ENCODE data around the gene RPS26. TPM values are rescaled to one million over a fixed set of nuclear protein-coding genes. Genes with fewer than 3 reads are reported as not detected.
A peak's percentile ranks its signal among the peaks of the same experiment; 100 is the strongest.

Gene RPS26
- total RNA-seq, 1 experiment from 2014 or later = 60.4 TPM

DNA sequence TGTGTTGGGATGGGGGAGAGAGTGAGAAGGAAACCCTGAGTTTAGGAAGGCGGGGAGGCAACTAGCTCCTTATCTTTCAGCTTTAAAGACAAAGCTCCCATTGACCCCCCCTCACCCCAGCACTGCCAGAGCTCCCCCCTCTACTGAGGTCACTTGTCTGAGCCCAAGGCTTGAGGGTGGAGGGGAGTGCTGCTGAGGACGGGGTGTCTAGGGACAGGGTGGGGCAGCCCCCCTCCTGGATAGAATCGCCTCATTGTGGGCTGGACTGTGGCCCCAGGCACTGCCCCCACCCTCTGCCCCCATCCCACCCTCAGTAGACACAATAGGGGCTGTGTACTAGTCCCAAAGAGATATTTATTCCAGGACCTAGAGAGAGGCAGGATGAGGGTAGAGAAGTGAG, 41.2 kb downstream of the RPS26 start:
- H3K4me3 Mint-ChIP-seq (ENCODE audit: unreplicated experiment) = peak overlapping the region; percentile 89
- ChIA-PET CTCF (interaction anchor here (3.2 kb wide), 1 partner anchor 21 kb away, joined by 12 read pairs; the partner anchor contains the start of gene PA2G4), POLR2A (no interaction called here)
- Histone ChIP-seq H3K27me3 (replicated peaks; ENCODE audit: control insufficient read depth, insufficient read depth, low read length) (no peaks in the 10 kb centered on the region), H3K9me3 (no peaks in the 10 kb centered on the region), H3K4me3 (ENCODE audit: low read depth, low read length) (peak overlapping the region; percentile 74; the same call in 1 of the 2 replicates), H3K36me3 (ENCODE audit: control insufficient read depth, insufficient read depth, low read length) (peaks cover 18% of the 10 kb centered on the region), H3K4me1 (peaks cover 24% of the 10 kb centered on the region)
- no peak for DNase-seq
- H3K4me1 Mint-ChIP-seq (ENCODE audit: low read depth, unreplicated experiment) = peaks cover 22% of the 10 kb centered on the region
- no peaks in the 10 kb centered on the region for H3K9me3 Mint-ChIP-seq (ENCODE audit: unreplicated experiment)
- H3K27ac Mint-ChIP-seq (ENCODE audit: unreplicated experiment) = no peak overlapping the region
- H3K27me3 Mint-ChIP-seq (ENCODE audit: insufficient read depth, unreplicated experiment) = no peaks in the 10 kb centered on the region
- no TSS peak for BruUV-seq (replicated peaks)
- H3K36me3 Mint-ChIP-seq (ENCODE audit: insufficient read depth, unreplicated experiment) = peaks cover 81% of the 10 kb centered on the region
- TF ChIP-seq, protein P1, sequence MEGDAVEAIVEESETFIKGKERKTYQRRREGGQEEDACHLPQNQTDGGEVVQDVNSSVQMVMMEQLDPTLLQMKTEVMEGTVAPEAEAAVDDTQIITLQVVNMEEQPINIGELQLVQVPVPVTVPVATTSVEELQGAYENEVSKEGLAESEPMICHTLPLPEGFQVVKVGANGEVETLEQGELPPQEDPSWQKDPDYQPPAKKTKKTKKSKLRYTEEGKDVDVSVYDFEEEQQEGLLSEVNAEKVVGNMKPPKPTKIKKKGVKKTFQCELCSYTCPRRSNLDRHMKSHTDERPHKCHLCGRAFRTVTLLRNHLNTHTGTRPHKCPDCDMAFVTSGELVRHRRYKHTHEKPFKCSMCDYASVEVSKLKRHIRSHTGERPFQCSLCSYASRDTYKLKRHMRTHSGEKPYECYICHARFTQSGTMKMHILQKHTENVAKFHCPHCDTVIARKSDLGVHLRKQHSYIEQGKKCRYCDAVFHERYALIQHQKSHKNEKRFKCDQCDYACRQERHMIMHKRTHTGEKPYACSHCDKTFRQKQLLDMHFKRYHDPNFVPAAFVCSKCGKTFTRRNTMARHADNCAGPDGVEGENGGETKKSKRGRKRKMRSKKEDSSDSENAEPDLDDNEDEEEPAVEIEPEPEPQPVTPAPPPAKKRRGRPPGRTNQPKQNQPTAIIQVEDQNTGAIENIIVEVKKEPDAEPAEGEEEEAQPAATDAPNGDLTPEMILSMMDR (IDR thresholded peaks at IDR 0.05; ENCODE audit: insufficient read depth in 1 of 2, low read depth in 1 of 2, low read length in 1 of 2, severe bottlenecking in 1 of 2, unreplicated experiment in 1 of 2) = no peak
- intact Hi-C loops (cut with micrococcal nuclease; ENCODE audit: unreplicated experiment) = no loop called here

DNA sequence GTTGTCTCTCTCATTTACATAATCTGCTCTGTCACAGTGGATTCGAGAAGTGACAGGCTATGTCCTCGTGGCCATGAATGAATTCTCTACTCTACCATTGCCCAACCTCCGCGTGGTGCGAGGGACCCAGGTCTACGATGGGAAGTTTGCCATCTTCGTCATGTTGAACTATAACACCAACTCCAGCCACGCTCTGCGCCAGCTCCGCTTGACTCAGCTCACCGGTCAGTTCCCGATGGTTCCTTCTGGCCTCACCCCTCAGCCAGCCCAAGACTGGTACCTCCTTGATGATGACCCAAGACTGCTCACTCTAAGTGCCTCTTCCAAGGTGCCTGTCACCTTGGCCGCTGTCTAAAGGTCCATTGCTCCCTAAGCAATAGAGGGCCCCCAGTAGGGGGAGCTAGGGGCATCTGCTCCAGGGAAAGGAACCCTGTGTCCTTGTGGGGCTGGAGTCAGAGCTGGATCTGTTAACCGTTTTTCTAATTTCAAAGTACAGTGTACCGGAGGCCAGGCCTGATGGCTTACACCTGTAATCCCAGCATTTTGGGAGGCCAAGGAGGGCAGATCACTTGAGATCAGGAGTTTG, 43.3 kb downstream of the RPS26 start:
- TF ChIP-seq, protein P1 (IDR thresholded peaks at IDR 0.05; ENCODE audit: insufficient read depth in 1 of 2, low read depth in 1 of 2, low read length in 1 of 2, severe bottlenecking in 1 of 2, unreplicated experiment in 1 of 2) = peak in 1 of 2 experiments; percentile 14
- ChIA-PET CTCF (interaction anchor here (0.6 to 2.0 kb wide), 6 partner anchors 19 to 111 kb away, joined by 3 to 6 read pairs (median 4); partner anchors contain the start of genes PA2G4, RAB5B and SMARCC2), POLR2A (no interaction called here)
- Mint-ChIP-seq H3K4me3 (ENCODE audit: unreplicated experiment) (no peak overlapping the region), H3K4me1 (ENCODE audit: low read depth, unreplicated experiment) (peaks cover 22% of the 10 kb centered on the region), H3K27me3 (ENCODE audit: insufficient read depth, unreplicated experiment) (no peaks in the 10 kb centered on the region), H3K36me3 (ENCODE audit: insufficient read depth, unreplicated experiment) (peaks cover 85% of the 10 kb centered on the region), H3K9me3 (ENCODE audit: unreplicated experiment) (no peaks in the 10 kb centered on the region), H3K27ac (ENCODE audit: unreplicated experiment) (no peak overlapping the region)
- no peaks in the 10 kb centered on the region for H3K9me3 ChIP-seq
- DNase-seq = peak in 1 of 2 experiments; percentile 44
- H3K4me3 ChIP-seq (ENCODE audit: low read depth, low read length) = no peak overlapping the region
- no peaks in the 10 kb centered on the region for H3K27me3 ChIP-seq (replicated peaks; ENCODE audit: control insufficient read depth, insufficient read depth, low read length)
- BruUV-seq (replicated peaks) = no TSS peak
- peaks cover 19% of the 10 kb centered on the region for H3K36me3 ChIP-seq (ENCODE audit: control insufficient read depth, insufficient read depth, low read length)
- peaks cover 20% of the 10 kb centered on the region for H3K4me1 ChIP-seq
- intact Hi-C loops (cut with micrococcal nuclease; ENCODE audit: unreplicated experiment) = no loop called here

DNA sequence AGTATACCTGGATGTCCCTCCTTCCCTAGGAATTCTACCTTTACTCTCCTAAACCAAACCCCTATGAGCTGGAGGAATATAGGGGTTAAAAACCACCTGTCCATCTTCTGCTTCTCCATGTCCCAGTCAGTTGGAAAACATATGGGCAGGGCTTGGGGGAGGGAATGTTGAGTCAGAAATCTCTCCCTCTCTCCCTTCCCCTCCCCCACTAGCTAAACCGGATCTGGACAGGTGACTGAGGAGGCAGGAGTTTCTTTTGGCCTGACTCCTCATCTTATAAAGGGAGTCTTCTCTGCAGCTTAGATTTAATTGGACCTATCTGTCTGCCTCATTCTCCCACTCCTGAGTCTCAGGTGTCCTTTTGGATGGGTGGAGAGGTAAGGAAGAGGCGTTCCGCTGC, 44.4 kb downstream of the RPS26 start:
- no peaks in the 10 kb centered on the region for H3K27me3 ChIP-seq (replicated peaks; ENCODE audit: control insufficient read depth, insufficient read depth, low read length)
- Mint-ChIP-seq H3K4me1 (ENCODE audit: low read depth, unreplicated experiment) (peaks cover 22% of the 10 kb centered on the region), H3K4me3 (ENCODE audit: unreplicated experiment) (peak overlapping the region; percentile 37), H3K27me3 (ENCODE audit: insufficient read depth, unreplicated experiment) (no peaks in the 10 kb centered on the region), H3K9me3 (ENCODE audit: unreplicated experiment) (no peaks in the 10 kb centered on the region), H3K36me3 (ENCODE audit: insufficient read depth, unreplicated experiment) (peaks cover 83% of the 10 kb centered on the region), H3K27ac (ENCODE audit: unreplicated experiment) (peak overlapping the region; percentile 57)
- TF ChIP-seq, protein P1 (IDR thresholded peaks at IDR 0.05; ENCODE audit: insufficient read depth in 1 of 2, low read depth in 1 of 2, low read length in 1 of 2, severe bottlenecking in 1 of 2, unreplicated experiment in 1 of 2) = no peak
- intact Hi-C loops (cut with micrococcal nuclease; ENCODE audit: unreplicated experiment) = no loop called here
- no peaks in the 10 kb centered on the region for H3K9me3 ChIP-seq
- H3K4me1 ChIP-seq = peaks cover 17% of the 10 kb centered on the region
- H3K36me3 ChIP-seq (ENCODE audit: control insufficient read depth, insufficient read depth, low read length) = peaks cover 19% of the 10 kb centered on the region
- ChIA-PET CTCF (interaction anchor here (0.6 to 2.0 kb wide), 5 partner anchors 8 to 41 kb away, joined by 3 to 6 read pairs (median 4); partner anchors contain the start of gene PA2G4), POLR2A (interaction anchor here (0.6 to 0.7 kb wide), 2 partner anchors 1282 to 1391 kb away, joined by 3 to 4 read pairs; no protein-coding TSS in a partner anchor)
- no peak overlapping the region for H3K4me3 ChIP-seq (ENCODE audit: low read depth, low read length)
- no TSS peak for BruUV-seq (replicated peaks)
- peak; percentile 64 to 70 for DNase-seq

All from Caco-2 (cell line).